Activated CD8-positive, alpha-beta memory T cell treated with anti-CD3 and anti-CD28 coated beads for 1 hour (primary cell): ENCODE results near the gene REEP3.
A peak's percentile ranks its signal among the peaks of the same experiment; 100 is the strongest.

Source experiments
- DNase-seq, 2 donors: peaks; one replicate each; pipeline ENCODE4 v3.0.0-alpha.2; 2020; ENCODE audit warnings: low read depth in 1 of 2; ENCODE audit errors: extremely low read depth in 1 of 2

REEP3 gene

DNA sequence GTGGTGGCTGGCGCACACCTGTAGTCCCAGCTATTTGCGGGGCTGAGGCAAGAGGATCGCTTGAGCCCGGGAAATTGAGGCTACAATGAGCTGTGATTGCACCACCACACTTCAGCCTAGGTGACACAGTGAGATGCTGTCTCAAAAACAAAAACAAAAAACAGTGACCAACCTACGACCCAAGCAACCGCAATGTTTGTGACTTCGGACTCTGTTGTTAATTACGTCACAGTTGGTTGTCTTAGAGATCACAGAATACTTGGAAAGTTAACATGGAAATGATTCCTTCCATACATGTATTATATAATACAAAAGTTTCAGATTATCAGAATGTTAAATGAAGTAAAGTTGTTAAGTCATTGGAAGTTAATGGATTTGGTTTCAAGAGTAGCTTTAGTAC, 106.2 kb downstream of the REEP3 start:
- DNase-seq = no peak

DNA sequence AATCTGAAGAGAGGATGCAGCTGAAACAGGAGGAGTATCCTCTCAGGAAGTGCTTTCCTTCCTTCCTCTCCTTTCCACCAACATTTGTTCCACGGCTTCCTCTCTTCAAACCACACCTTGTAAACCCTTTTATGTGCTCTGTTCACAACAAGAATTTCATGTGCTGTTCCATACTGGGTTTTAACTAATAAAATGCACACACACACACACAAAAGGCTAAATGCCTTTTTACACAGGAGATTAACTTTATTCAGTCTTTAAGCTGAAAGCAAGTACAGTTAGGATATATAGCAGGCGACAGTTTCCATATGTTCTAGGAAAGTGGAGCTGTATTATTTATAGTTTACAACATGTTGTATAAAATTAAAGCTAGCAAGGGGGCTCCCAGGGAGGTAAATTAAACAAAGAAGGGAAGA, 106.7 kb downstream of the REEP3 start:
- no peak for DNase-seq

DNA sequence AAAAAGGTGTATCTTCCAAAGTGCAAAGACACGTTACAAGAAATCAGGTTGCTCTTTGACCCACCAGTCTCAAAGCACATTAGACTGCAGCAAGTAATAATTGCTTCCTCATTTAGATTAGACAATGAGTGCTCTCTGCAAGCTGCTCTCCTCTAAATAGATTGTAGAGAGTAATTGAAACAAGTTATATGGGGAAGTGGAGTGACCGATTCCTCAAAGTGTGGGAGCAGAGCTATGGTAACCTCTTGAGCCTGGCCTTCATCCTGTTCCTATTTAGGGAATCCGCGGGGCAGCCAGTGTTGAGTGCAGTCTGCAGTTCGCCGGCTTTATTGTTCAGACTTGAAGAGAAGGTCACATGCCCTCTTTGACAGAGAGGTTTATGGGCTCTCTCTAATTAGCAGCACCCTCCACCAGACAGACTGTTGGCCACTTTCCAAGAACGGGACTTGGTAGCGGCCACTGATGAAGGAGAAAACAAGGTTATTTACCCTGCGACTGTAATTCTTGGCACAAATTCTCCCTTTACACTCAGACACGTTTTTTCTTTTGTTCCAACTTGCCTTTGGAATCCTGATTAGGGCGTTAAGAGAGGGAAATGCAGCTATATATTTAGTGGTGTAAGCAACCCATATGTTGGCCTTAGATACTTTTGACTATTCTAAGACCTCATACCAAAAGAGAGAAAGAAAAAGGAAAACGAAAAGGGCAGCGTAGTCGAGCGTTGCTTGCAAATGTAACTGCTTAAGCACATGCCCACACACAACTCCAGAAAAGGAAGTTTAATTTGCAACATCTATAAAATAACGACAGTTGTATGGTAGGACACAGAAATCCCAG, 107.5 kb downstream of the REEP3 start:
- DNase-seq = no peak

DNA sequence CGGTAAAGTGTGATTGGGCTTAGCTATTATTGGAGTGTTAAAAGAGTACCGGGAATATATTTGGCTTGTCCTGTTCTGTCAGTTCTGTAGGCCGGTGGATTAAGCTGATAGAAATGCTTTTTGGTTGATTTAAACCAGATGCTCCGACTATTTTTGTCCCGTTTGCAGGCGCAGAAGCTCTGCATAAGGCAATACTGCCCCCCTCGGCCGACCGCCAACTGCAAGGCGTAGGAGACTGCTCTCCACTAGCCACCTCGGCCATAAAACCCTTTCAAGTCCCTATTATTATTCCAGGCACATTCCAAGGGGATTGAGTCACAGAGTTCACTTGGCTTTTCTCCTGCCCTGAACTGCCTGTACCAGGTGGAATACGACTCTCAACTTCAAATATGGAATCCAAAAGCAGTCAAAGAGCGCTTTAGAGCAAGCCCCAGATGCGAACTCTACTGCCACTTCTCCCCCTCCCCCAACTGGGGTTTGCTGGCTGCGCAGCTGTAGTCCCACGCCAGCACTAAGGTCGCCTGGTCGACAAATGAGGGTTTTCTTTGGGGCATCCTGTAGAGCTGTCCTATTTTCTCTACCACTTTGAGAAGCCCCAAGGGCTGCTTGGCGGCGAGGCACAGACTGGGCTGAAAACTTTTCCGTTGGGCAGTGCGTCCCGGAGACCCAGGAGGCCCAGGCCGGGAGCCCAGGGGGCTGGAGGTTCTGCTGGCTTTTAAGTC, 108.3 kb downstream of the REEP3 start:
- peak; percentile 40 to 68 for DNase-seq

DNA sequence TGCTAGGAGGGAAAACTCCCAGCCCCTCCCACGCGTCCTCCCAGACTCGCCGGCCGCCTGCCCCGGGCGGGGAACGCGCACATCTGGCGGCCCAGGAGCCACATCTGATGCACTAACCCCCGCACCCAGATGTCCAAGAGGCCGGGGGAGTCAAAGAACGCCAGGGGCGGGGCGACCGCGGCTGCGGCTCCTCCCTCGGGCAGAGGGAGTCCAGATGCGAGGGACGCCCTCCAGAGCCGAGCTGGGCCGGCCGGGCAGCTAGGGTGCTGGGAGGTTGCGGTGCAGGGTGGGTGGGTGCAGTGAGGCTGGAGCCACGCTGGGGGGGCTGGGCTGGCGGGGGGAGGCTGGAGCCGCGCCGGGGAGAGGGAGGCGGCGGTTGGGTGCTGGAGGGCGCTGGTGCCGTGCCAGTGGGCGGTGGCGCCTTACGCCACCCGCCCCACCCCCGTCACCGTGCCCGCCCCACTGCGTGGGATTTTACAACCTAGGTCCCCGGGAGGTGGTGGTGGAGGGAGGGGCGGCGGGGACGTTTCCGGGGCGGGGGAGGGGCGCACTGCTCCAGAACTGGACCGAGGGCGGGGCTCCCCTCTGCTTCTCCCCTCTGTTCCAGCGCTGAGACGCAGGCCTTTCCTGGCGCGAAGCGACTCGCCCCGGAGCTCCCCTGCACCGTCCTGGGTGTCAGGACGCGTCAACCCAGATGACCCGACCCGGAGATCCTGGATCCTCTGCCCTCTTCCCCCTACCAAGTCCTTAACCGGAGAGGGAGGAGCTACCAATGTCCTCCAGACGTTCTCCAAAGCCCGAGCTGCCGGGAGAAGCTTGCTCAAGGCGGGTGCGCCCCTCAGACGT, 109.1 kb downstream of the REEP3 start:
- peak; percentile 53 to 58 for DNase-seq

DNA sequence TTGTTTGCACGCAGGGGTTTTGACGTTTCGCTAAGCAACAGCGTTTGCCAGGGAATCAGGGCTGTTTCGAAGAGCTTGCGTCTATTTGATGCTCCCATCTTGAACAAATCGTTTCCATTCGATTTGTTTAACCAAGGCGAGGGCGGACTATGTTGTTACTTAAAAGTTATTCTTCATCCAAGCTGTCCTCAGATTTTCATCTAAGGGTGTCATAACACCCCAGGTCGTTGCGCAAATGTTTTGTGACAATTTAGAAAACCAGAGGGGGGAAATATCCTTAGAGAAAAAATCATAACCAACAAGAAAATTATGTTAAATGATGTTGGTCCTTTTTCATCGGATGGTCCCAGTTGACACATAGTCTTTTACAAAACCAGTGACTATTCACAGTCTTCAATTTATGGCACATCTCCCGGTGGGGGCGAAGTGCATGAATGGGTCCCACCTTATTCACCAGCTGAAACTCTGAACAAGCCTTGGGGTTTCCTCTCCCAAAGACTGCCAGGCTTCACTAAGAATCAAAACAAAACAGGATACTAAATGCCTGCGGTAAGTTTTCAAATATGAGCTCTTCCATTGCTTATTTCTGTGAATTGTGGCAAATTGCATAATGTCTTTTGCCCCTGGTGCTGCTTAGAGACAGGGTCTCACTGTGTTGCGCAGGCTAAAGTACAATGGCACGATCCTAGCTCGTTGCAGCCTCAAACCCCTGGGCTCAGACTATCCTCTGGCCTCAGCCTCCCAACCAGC, 109.9 kb downstream of the REEP3 start:
- DNase-seq = no peak

DNA sequence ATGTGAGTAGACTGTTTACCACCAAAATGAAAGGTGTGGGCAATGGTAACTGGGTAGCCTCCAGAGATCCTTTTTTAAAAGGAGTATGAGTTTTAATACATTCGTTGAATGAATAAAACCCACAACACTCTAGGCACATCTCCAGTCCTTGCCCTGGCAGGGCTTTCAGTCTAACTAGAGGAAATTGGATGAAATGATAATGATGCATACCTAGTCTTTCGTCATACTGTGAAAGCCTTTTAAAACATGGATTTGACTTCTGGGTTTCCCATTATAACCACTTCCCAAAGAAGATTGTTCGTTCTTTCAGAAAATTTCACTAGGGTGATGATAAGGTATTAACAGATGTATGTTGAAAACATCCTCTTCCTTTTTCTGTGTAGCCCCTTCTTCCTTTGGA, 110.8 kb downstream of the REEP3 start:
- DNase-seq = no peak

DNA sequence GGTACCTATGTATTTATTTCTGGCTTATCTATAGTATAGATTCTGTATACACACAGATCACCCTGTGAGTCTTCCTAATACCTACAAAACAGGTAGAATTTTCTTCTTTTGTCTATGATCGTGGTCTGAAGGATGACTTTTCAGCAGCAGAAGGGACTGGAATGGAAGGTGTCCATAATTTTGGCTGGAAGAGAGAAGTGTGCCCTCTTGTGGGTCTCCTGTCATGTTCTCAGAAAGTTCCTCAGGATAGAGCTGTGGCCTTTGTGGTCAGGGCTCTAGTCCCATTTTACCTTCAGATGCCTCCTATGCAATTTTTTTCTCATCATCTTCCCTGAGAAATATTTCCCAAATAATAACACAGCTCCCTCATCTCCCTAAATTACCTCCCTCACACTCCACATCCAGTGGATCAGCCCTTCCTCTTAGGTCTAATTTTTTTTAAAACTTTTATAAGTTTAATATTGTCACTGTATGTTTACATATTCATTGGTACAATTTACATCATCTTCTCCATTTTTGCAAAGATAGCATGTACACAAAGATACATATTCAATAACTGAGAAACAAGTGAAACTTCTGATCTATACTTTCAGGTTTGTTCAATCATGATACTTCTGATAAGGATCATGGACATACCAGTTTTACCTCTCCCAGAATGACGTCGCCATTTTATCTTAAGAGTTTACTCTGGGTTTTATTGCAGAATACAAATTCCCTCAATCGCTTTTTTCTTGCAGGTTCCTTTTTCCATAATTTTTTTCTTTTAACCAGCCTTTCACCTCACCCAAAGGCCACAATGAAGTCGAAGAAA, 112.7 kb downstream of the REEP3 start:
- no peak for DNase-seq

DNA sequence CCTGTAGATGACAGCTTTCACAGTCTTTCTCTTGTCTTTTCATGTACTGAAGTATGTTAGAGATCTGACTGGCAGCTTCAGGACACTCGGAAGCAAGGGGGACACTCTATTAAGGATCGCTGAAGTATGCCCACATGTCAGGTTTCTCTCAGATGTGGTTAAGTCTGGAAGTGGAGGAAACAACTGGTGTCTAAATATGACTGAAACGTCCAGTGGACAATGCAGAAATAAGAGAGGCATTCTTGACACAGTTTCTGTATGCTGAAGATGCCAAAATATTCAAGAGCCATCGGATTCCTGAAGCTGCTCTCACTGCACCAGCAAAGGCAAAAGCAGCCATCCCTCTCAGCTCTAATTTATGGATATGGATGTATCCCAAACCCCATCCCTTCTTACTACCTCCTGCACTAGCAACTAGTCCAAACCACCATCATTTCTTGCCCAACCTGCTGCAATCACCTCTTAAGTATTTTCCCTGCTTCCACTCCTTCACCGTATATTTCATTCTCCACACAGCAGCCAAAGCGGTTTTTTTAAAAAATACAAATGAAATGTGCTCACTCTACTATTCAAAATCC, 113.4 kb downstream of the REEP3 start:
- DNase-seq = no peak

DNA sequence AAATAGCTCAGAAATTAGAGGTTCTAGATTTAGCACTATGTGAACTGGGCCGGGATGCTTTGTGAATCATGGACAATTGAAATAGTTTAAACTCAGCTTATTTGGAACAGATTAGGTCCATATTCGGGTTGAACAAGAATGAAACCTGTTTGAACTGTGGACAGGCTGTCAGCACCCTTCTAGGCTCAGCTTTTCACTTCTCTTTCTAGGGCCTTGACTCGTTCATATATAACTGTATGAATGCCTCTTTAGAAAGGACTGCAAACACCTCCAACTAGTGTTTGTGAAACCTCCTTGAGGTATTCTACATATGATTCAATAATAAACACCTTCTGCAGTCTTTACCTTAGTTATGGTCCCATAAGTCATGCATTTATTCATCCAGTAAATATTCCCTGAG, 115.6 kb downstream of the REEP3 start:
- no peak for DNase-seq

DNA sequence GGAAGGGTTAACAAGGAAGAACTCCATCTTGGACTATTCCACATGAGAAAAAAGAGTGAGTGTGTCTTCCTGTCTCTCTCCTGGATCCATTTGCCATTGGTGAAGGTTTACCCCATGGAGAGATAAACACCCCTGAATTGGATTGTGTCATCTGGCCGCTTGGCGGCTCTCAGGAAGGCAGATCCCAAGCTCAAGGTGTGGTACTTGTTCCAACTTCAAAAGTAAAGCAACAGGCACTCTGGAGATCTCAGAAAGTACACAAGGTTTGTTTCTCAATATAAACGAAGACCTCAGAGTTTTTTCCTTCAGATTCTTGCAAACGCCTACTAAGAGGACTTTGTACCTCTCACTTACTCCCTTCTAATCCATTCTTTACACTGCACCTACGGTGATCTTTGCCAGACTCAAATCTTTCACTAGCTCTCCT, 116.7 kb downstream of the REEP3 start:
- DNase-seq = no peak

DNA sequence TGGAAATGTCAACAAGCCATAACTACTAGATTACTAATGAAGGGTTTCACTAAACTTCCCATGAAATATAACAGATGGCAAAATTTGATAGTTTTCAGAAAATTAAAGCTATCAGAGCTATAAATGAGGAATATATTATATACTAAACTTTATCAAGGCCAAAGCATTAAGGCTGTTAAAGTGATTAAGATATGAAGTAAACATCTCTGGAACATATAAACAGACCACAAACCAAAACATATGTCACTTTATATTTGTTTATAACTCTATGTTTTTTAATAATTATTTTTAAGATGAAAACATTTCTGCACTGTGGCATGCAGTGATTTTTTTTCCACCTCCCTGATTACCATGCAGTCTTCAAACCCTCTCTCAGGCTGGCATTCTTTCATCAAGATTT, 120.2 kb downstream of the REEP3 start:
- DNase-seq = no peak

DNA sequence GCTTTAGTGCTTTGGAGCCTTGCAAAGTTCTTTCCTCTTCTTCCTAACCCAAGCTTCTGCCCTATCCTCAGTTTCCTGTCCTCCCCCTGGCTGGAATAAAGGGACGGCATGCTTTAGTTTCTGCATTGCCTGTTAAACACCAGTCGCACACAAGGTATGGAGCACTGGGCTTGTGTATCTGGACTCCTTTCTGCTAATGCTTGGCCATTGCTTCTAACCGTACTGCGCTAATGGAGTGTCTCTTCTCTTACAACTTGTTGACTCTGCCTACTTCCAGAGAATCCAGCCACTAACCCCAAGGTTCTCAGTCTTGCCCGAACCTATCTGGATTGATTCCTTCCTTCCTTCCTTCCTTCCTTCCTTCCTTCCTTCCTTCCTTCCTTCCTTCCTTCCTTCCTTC, 120.6 kb downstream of the REEP3 start:
- DNase-seq = no peak

DNA sequence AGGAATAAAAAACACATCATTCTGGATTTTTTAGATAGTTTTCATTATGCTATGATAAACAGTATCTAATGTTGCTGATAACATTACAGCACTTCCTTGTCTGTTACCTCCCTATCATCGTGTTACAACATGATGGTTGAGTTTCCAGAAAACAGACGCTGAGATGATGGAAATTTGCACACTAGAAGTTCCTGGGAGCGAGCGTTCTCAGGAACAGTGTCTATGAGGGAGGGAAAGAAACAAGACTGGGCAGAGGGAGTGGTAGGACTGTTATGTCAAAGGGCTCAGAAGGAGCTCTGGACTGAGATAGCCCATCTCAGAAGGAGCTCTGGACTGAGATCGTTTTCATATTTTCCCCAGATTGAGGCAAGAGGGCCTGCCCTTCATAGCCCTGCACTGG, 121.6 kb downstream of the REEP3 start:
- DNase-seq = no peak

DNA sequence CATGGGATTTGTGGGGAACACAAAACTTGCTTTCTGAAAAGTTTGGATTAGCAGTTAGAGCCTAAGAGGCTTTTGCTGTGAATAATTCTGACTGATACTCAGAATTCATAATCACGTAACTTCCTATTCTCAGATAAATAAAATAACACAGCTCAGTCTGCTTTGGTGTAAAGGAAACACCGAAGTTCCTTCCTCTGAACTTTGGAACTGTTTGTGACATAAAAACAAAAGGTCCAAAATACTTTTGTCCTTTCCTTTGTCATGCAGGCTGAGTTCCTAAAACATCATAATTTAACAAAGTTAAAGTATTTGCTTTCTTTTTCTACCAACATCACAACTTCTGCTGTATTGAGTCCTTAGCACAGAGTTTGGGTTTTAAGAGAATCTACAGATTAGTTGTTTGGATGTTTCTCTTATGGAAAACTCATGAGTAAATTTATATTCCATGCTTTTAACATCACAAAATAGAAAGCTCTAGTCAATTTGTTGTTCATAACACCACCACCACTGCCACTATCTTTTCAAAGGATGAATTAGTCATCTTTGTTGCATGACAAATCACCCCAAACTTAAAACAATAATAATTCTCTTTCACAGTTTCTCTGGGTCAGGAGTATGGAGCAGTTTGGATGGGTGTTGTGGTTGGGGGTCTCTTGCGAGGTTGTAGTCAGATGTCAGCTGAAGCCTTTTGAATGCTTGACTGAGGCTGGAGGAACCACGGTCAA, 123.4 kb downstream of the REEP3 start:
- no peak for DNase-seq

DNA sequence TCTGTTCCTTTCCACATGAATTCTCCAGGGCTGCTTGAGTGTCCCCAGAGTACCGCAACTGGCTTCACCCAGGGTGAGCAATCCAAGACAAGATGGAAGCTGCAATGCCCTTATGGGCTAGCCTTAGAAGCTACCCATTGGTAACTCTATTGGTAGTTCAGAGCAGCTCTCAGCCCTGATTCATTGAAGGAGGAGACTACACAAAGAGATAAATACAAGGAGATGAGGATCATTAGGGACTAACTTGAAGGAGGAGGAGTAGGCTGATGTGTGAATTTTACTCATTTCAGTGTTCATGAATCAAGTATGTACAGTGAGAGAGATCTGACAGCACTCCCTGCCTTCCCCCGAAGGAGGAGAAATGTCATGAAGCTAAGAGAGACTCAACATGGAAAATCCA, 124.0 kb downstream of the REEP3 start:
- no peak for DNase-seq

DNA sequence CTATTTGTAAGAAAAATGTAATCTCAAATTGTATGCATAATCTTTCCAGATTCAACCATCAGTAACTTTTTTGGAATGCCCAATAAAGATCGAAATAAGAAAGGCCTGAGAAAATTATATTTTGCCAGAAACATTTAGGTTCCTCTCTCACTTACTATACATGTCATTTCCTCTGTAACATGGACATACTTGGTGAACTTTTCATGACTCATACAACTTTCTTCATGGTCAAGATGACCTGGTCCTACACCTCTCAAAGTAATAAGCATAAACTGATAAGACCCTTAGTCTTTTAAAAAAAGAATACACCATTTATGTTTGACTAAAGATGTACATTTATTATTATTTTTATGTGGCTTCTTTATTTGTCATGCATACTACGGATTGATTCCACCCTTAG, 125.3 kb downstream of the REEP3 start:
- no peak for DNase-seq

DNA sequence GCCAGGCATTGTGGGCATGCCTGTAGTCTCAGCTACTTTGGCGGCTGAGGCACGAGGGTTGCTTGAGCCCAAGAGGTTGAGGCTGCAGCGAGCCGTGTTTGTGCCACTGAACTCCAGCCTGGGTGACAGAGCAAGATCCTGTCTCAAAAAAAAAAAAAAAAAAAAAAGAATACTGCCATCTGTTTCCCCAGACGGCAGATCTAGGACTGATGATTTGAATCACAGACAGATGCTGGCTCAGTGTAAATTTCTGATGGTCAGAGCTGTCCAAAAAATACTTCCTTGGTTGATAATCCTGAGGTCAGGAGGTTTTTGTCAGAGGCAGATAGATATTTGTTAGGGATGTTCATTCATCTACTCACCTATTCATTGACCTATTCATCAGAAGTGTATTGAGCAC, 130.7 kb downstream of the REEP3 start:
- DNase-seq = no peak

DNA sequence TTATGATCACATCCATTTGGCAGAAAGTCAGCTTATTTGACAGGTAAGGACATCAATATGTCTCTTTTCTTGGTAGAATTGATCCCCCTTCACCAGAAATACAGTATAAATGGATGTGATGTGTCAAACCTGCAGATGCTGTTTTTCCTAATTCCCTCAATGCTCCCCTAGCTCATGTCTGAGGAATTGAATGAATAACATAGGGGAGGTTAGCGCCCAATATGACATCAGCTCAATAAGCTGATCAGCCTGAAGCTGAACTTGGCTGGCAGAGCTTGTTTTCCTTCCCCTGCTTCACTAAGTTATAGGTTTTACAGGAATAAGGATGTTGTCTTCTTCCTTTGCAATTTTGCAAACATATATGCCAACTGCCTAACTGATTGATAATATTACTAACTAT, 132.5 kb downstream of the REEP3 start:
- no peak for DNase-seq
